ENCODE measurements around the gene GRK3. TPM values are rescaled to one million over a fixed set of nuclear protein-coding genes. Genes with fewer than 3 reads are reported as not detected.

The GRK3 gene
- total RNA-seq, 1 donor from 2014 or later, result 7.1 TPM

DNA sequence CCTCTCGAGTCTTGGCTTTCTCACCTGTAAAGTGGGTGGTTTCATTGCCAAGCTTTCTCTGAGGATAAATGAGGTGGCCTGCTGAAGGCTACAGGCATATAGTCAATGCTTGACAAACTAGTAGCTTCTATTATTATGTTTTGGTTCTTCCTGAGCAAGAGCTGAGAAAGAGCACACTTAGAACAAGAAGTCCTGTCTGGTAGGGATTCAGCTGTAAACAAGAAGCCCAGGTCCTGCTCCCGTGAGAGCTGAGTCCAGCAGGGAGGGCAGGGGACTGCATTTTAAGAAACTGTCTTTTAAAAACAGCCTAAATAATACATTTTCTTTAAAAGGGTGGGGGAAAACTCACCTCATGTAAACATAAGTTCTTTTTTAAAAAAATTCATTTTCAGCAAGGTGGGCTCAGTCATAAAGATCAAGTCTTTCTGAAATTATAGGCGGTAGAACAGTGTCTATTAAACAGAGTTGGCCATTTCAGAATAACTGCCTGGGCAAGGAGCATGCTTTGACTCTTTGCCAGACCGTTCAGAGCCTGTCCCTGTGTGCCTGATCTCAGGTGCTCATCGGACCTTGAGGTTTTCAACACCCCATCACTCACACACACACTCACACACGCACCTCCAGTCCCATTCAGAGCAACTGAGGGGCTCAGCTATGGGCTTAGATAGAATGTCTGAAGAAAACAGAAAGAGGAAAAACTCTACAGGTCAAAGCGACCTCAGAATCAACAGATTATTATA lies 148.4 kb downstream of the GRK3 start:
- Mint-ChIP-seq H3K36me3 (ENCODE audit: low read depth, unreplicated experiment) (no peaks in the 10 kb centered on the region), H3K9me3 (ENCODE audit: unreplicated experiment) (no peaks in the 10 kb centered on the region), H3K4me1 (ENCODE audit: unreplicated experiment) (peaks cover 4% of the 10 kb centered on the region), H3K27me3 (ENCODE audit: unreplicated experiment) (no peaks in the 10 kb centered on the region), H3K4me3 (ENCODE audit: unreplicated experiment) (no peak overlapping the region), H3K27ac (ENCODE audit: unreplicated experiment) (no peak overlapping the region)
- no peak for DNase-seq (ENCODE audit: low spot score)
- TF ChIP-seq, protein P1, sequence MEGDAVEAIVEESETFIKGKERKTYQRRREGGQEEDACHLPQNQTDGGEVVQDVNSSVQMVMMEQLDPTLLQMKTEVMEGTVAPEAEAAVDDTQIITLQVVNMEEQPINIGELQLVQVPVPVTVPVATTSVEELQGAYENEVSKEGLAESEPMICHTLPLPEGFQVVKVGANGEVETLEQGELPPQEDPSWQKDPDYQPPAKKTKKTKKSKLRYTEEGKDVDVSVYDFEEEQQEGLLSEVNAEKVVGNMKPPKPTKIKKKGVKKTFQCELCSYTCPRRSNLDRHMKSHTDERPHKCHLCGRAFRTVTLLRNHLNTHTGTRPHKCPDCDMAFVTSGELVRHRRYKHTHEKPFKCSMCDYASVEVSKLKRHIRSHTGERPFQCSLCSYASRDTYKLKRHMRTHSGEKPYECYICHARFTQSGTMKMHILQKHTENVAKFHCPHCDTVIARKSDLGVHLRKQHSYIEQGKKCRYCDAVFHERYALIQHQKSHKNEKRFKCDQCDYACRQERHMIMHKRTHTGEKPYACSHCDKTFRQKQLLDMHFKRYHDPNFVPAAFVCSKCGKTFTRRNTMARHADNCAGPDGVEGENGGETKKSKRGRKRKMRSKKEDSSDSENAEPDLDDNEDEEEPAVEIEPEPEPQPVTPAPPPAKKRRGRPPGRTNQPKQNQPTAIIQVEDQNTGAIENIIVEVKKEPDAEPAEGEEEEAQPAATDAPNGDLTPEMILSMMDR (IDR thresholded peaks at IDR 0.05; ENCODE audit: unreplicated experiment), result no peak

DNA sequence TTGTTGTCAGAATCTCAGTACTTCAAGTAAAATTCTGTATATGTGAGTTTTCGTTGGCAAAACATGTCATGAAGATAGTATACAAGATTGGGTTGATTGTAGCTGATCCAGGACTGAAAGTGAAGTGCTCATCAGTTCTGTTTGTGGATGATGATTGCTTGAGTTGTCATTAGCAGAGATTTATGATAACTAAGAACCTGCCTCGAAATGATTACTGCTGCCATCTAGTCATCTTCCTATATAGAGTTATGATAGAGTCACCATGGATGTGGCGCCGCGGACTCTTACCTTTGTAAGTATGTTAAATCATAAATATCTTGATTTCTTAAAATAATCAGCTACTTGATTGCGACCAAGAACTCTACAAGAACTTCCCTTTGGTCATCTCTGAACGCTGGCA lies 149.6 kb downstream of the GRK3 start:
- H3K4me1 Mint-ChIP-seq (ENCODE audit: unreplicated experiment), result peaks cover 4% of the 10 kb centered on the region
- no peak overlapping the region for H3K4me3 Mint-ChIP-seq (ENCODE audit: unreplicated experiment)
- DNase-seq (ENCODE audit: low spot score), result no peak
- no peaks in the 10 kb centered on the region for H3K36me3 Mint-ChIP-seq (ENCODE audit: low read depth, unreplicated experiment)
- H3K27ac Mint-ChIP-seq (ENCODE audit: unreplicated experiment), result no peak overlapping the region
- TF ChIP-seq, protein P1 (IDR thresholded peaks at IDR 0.05; ENCODE audit: unreplicated experiment), result no peak
- no peaks in the 10 kb centered on the region for H3K27me3 Mint-ChIP-seq (ENCODE audit: unreplicated experiment)
- no peaks in the 10 kb centered on the region for H3K9me3 Mint-ChIP-seq (ENCODE audit: unreplicated experiment)

DNA sequence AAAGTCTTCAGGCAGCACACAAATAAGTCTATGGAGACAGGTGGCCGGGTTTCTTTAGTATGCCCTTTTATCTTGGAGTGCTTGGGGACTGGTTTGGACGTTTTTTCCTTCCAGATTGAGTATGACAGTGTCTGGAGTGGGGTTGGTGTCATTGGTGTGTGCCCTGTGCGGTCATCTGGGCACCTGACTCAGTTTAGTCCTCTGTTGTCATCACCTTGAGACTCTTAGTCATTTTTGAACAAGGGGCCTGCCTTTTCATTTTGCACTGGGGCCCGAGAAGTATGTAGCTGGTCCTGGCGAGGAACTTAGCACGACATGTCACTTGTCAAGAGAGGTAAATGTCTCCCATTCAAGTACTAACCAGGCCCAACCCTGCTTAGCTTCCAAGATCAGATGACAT lies 150.3 kb downstream of the GRK3 start:
- Mint-ChIP-seq H3K4me3 (ENCODE audit: unreplicated experiment) (no peak overlapping the region), H3K27me3 (ENCODE audit: unreplicated experiment) (no peaks in the 10 kb centered on the region), H3K4me1 (ENCODE audit: unreplicated experiment) (peaks cover 4% of the 10 kb centered on the region), H3K36me3 (ENCODE audit: low read depth, unreplicated experiment) (no peaks in the 10 kb centered on the region), H3K27ac (ENCODE audit: unreplicated experiment) (no peak overlapping the region), H3K9me3 (ENCODE audit: unreplicated experiment) (no peaks in the 10 kb centered on the region)
- TF ChIP-seq, protein P1 (IDR thresholded peaks at IDR 0.05; ENCODE audit: unreplicated experiment), result no peak
- no peak for DNase-seq (ENCODE audit: low spot score)

DNA sequence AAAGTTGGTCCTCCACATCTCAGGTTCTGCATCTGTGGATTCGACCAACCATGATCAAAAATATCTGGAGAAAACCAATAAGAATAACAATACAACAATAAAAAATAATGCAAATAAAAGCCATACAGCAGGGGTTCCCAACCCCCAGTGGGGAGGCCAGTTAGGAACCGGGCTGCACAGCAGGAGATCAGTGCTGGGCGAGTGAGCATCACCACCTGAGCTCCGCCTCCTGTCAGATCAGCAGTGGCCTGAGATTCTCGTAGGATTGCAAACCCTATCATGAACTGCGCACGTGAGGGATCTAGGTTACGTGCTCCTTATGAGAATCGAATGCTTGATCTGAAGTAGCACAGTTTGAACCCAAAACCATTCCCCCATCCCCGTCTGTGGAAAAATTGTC lies 152.2 kb downstream of the GRK3 start:
- TF ChIP-seq, protein P1 (IDR thresholded peaks at IDR 0.05; ENCODE audit: unreplicated experiment), result no peak
- DNase-seq (ENCODE audit: low spot score), result no peak
- Mint-ChIP-seq H3K4me3 (ENCODE audit: unreplicated experiment) (no peak overlapping the region), H3K27ac (ENCODE audit: unreplicated experiment) (no peak overlapping the region), H3K9me3 (ENCODE audit: unreplicated experiment) (no peaks in the 10 kb centered on the region), H3K27me3 (ENCODE audit: unreplicated experiment) (no peaks in the 10 kb centered on the region), H3K4me1 (ENCODE audit: unreplicated experiment) (no peaks in the 10 kb centered on the region), H3K36me3 (ENCODE audit: low read depth, unreplicated experiment) (no peaks in the 10 kb centered on the region)

DNA sequence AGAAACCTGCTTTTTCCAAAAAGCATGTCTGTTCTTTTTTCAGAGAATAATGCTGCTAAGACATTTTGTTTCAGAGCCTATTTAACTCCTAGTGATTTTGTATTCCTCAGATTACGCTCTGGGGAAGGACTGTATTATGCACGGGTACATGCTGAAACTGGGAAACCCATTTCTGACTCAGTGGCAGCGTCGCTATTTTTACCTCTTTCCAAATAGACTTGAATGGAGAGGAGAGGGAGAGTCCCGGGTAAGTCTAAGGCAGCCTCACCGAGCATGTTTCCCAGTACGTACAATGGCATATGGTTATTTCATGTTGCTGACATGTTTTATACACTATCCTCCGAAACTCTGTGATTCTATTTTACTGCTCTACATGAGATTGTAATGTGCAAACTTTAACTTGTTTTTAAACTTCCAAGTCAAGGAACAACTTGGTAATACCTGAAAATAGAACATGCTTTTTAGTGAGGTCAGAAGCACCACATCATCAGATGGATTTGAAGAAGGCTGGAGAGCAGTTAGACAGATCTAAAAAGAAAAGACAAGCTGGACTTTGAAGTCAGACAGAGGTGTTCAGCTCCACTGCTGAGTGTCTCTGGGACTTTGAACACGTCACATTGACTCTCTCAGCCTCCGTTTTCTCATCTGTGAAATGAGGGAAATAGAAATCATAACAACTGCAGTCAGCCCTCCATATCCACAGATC lies 153.8 kb downstream of the GRK3 start:
- H3K27me3 Mint-ChIP-seq (ENCODE audit: unreplicated experiment), result no peaks in the 10 kb centered on the region
- no peaks in the 10 kb centered on the region for H3K4me1 Mint-ChIP-seq (ENCODE audit: unreplicated experiment)
- TF ChIP-seq, protein P1 (IDR thresholded peaks at IDR 0.05; ENCODE audit: unreplicated experiment), result no peak
- no peaks in the 10 kb centered on the region for H3K36me3 Mint-ChIP-seq (ENCODE audit: low read depth, unreplicated experiment)
- no peak for DNase-seq (ENCODE audit: low spot score)
- H3K4me3 Mint-ChIP-seq (ENCODE audit: unreplicated experiment), result no peak overlapping the region
- H3K9me3 Mint-ChIP-seq (ENCODE audit: unreplicated experiment), result no peaks in the 10 kb centered on the region
- no peak overlapping the region for H3K27ac Mint-ChIP-seq (ENCODE audit: unreplicated experiment)

Data from endothelial cell (in vitro differentiated cells).